SKM-1 (cell line): ENCODE results near the gene GALNT2.

ENCODE experiments used
- DNase-seq: peaks from one replicate; lab custom pipeline; 2025; ENCODE audit not compliant: unreplicated experiment; lab: John Stamatoyannopoulos, UW

Gene GALNT2

GRCh38 chr1:230110971-230111370 is 43.9 kb downstream of the GALNT2 start:
- no peak for DNase-seq

- DNase-seq = peak; percentile 25
Measured at GRCh38 chr1:230112131-230112701, 45.2 kb downstream of the GALNT2 start.

- no peak for DNase-seq
Measured at GRCh38 chr1:230112782-230113181, 45.7 kb downstream of the GALNT2 start.

GRCh38 chr1:230113235-230113592 is 46.2 kb downstream of the GALNT2 start:
- no peak for DNase-seq

GRCh38 chr1:230113593-230114236 is 46.7 kb downstream of the GALNT2 start:
- no peak for DNase-seq

GRCh38 chr1:230114237-230114651 is 47.2 kb downstream of the GALNT2 start:
- DNase-seq = no peak

GRCh38 chr1:230117694-230118093 is 50.7 kb downstream of the GALNT2 start:
- no peak for DNase-seq

GRCh38 chr1:230119340-230119739 is 52.3 kb downstream of the GALNT2 start:
- DNase-seq = no peak

GRCh38 chr1:230120289-230120920 is 53.4 kb downstream of the GALNT2 start:
- DNase-seq = no peak

- peak; percentile 39 for DNase-seq
Measured at GRCh38 chr1:230120921-230121381, 53.9 kb downstream of the GALNT2 start.

- no peak for DNase-seq
Measured at GRCh38 chr1:230121950-230122349, 54.9 kb downstream of the GALNT2 start.

GRCh38 chr1:230122366-230123279 is 55.6 kb downstream of the GALNT2 start:
- DNase-seq = no peak

- DNase-seq = no peak
Measured at GRCh38 chr1:230123280-230124185, 56.5 kb downstream of the GALNT2 start.

GRCh38 chr1:230124186-230125128 is 57.4 kb downstream of the GALNT2 start:
- no peak for DNase-seq

GRCh38 chr1:230125141-230125540 is 58.1 kb downstream of the GALNT2 start:
- no peak for DNase-seq

GRCh38 chr1:230125640-230126528 is 58.8 kb downstream of the GALNT2 start:
- no peak for DNase-seq

- DNase-seq = no peak
Measured at GRCh38 chr1:230126529-230127104, 59.6 kb downstream of the GALNT2 start.
